Spleen (tissue), 7 donors: Measurements from ENCODE around the gene NUMB.

ENCODE experiments used
- CTCF ChIP-seq, 11 experiments: fragments of 200-600 bp in 7 of 11; fragments of 450-650 bp in 4 of 11; sonication (generic) in 4 of 11; IDR thresholded peaks in 8 of 11; conservative IDR thresholded peaks in 3 of 11; 1 replicate in 7 of 11; 2 replicates in 4 of 11; pipeline versions ENCODE4 v1.4.0 to v1.8.0; 2016 to 2021; ENCODE audit warnings: antibody characterized with exemption in 11 of 11, inconsistent platforms in 4 of 11, mild to moderate bottlenecking in 1 of 11
- POLR2AphosphoS5 ChIP-seq, 3 donors: sonication (generic); formaldehyde crosslinking; IDR thresholded peaks; one replicate each; pipeline ENCODE4 v1.5.1; 2017; ENCODE audit warnings: antibody characterized with exemption in 3 of 3
- donor health status: DM: no; HTN: no; CAD: no; lungs with moderate emphysema.
- donor health status: DM: no; HTN: no; CAD: no.
- donor health status: DM: no; HTN: no; CAD: no.

- TF ChIP-seq CTCF (IDR thresholded peaks at IDR 0.05 in 8 of 11, conservative IDR thresholded peaks at IDR 0.05 in 3 of 11) (no peak), POLR2AphosphoS5 (IDR thresholded peaks at IDR 0.05) (no peak)
These were observed 31.3 kb upstream of the NUMB start for GRCh38 chr14:73489481-73490175.
